NOMO-1 (cell line): Measurements from ENCODE around the gene ZKSCAN5.
"Not testable (repeated sequence)": the region's sequence is repeated elsewhere in the genome, so short reads cannot be mapped to it uniquely, and the experiment has no call there.

Source experiments
- DNase-seq, 2 experiments: peaks; one replicate each; lab custom pipeline; 2025; ENCODE audit not compliant: unreplicated experiment in 2 of 2; lab: John Stamatoyannopoulos, UW

ZKSCAN5 gene

DNA sequence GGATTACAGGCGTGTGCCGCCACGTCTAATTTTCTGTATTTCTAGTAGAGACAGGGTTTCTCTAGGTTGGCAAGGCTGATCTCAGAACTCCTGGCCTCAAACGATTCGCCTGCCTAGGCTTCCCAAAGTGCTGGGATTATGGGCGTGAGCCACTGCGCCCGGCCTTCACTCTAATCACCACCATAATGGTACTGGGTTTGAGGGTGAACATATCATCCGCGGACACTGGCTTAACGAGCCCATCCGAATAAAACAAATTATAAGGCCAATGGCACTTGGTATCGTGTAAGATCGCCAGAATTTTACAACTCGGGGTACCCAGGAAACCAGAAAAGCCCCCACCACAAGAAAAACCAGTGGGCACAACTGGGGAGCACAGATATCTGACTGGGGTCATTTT lies 46.9 kb downstream of the ZKSCAN5 start:
- DNase-seq = no peak

- DNase-seq = peak; percentile 84 to 86
Observed at GRCh38 chr7:99551767-99552463, 47.5 kb downstream of the ZKSCAN5 start, which contains the start of gene FAM200A. FAM200A (minus strand) TSS chr7:99552114; CDS start chr7:99548407, 3,707 bp downstream.

GRCh38 chr7:99553039-99553438 lies 48.6 kb downstream of the ZKSCAN5 start:
- no peak for DNase-seq

- DNase-seq = no peak
Observed at GRCh38 chr7:99554939-99555338, 50.5 kb downstream of the ZKSCAN5 start.

GRCh38 chr7:99557196-99557607 lies 52.7 kb downstream of the ZKSCAN5 start:
- DNase-seq = no peak

DNA sequence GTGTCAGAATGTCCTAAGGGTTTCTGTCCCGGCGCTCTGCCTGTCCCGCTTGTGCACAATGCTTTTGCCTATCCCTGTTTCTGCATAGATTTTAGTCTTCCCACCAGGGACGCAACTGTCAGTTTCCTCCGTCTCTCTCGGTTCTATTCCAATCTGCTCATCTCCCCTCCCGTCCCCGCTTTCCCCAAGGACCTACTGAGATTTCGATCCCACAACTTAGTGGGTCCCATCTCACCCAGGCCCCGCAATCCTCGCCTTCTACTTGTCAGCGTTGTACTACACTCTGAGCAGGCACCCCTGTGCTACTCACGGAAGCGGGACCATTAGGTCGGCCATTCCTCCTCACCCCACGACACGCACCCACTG lies 53.5 kb downstream of the ZKSCAN5 start:
- DNase-seq = peak in 1 of 2 experiments; percentile 48

DNA sequence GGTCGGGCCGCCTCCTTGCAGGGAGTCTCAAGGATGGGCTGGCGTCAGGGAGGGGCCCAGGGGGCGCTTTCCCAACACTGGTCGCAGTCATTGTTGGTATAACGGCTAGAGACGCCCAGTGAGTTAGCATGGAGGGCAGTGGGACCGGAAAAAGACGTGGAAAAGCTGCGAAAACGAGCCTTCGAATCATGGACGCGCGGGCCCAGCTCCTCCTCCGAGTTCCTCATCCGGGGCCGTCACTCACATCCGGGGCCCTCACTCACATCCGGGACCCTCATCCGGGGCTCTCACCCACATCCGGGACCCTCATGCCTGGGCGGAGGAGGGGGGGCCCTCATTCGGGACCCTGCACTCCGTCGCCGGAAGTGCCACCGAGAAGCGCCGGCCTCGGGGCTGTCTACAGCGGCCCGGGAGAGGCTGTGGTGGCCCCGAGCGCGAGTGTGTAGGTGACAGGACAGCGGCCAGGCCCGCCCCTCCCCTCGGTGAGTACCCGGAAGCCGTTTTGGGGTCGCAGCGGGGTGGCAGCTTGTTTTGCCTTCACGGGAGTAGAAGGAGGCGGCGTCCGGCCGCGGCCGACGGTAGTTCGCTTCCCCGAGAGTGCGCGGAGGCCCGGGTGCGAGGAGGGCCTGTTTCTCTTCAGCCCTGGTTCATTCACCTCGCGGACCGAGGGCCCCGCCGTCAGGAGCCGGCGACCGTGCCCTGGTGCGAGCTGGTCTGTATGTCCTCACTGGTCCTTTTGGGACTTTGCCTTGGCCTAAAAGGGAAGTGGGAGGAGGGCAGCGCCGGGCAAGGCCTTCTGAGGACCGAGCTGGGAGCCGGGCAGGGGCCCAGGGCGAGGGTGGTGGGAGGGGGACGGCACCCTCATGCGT lies 54.1 kb downstream of the ZKSCAN5 start, which contains the start of gene ZNF655:
Gene ZNF655, plus strand, starts transcription at position 337 of the 869 bp plus-strand sequence. CDS start 1,918 bp downstream, outside the sequence.
- DNase-seq = peak; percentile 79 to 83

DNA sequence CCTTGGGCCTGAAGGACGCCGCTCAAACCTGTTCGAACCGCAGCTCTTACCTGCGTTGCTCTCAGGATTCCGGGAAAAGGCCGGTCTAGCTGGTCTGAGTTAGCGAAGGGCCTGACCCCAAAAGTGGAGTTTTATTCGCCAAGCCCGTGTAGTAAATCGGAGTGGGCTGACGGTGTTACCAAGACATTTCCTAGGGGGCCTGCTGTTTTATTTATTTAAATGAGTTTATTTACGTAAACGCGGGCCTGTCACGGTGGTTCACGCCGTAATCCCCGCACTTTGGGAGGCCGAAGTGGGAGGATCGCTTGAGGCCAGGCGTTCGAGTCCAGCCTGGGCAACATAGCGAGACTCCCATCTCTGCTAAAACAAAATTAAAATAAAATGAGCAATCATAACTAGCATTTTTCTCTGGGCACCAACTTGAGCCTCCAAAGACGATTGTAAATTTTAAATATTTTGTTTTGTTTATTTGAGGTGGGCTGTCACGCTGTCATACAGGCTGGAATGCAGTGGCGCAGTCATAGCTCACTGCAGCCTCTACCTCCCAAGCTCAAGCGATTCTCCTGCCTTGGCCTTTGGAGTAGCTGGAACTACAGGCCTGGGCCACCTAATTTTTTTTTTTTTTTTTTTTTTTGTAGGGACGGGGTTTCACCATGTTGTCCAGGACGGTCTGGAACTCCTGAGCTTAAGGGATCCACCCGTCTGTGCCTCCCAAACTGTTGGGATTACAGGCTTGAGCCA lies 54.9 kb downstream of the ZKSCAN5 start:
- no peak for DNase-seq

DNA sequence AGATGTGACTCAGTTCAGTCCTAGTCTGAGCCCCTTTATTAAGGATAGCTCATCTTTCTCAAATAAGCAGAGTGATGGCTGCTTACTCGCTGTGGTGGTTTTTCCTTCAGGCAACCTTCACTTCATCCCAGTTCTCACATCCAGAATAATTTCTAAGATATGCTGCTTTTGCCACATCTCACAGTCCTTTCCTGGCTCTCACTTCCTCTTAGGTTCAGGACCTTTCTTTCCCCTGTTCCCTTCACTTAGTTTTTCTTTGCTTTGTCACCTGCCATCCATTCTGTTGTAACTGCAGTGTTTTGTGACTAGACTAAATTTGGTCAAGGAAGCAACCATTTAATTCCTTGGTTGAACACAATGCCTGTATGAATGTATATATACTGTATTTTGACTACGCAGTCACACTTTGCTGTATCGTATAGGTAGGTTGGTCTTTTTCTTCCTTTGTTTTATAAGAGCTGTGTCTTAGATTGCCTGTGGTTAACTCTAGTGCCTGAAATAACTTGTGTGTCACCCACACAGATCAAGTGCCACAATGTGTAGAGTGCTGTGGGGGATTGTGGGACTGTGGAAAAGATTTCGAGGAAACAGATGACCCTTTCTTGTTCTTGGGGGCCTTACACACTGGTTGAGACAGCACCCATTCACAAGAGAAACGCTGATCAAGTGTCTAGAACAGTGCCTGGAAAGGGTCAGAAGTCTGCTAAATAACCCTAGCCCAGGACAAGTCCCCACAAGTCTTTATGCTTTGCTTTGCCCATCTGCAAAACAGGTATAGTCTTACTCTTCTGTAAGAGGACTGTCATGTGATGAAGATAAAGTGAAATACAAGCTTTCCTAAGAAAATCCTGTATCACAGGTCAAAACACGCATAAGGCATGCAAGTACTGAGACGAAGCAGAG lies 56.6 kb downstream of the ZKSCAN5 start:
- DNase-seq = no peak

- DNase-seq = no peak
Observed at GRCh38 chr7:99561737-99562051, 57.2 kb downstream of the ZKSCAN5 start.

DNA sequence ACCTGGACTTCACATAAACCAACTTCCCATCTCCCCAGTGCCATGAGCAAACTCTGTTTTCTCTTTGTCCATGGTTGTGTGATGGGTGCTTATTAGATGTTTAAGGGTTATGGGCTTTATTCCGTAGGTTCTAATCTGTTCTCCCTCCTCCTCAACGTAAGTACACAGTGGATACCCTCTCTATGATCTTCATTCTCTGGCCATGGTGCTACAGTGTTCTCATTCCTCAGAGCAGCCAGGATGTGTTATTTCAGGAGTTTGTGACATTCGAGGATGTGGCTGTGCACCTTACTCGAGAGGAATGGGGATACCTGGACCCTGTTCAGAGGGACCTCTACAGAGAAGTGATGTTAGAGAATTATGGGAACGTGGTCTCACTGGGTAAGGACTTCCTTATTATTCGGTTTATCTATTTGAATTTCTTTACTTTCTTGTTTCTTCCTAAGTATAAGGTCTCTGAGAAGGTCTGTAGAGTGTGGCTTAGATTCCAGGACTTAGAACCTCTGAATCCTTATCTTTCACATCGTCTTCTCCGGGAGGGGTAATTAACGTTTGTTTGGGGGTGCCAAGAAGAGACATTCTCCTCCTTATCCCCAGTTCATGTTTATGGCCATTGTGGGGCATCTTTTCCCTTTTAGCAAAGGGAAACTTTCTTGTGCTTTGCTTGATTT lies 57.8 kb downstream of the ZKSCAN5 start:
- DNase-seq = no peak

- DNase-seq = no peak
Observed at GRCh38 chr7:99562832-99563231, 58.4 kb downstream of the ZKSCAN5 start.

DNA sequence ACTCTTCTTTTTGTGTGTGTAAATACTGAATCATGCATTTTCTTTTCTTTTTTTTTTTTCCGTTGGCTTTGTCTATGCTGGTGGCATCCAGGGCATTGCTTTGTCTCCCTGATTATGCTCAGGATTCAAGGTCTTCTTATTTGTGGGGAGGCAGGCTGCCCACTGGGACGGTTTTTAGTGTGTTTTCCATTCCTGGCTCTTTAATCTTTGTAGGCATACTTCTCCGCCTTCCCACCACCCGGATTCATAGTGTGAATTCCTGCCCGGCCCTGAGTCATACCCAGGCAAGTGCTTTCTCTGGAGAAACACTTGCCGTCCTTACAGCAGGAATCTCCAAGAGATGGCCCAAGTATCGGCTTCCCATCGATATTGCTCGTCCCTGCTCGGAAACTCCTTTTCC lies 59.2 kb downstream of the ZKSCAN5 start:
- no peak for DNase-seq

GRCh38 chr7:99568770-99569169 lies 64.3 kb downstream of the ZKSCAN5 start:
- not testable (repeated sequence) for DNase-seq

DNA sequence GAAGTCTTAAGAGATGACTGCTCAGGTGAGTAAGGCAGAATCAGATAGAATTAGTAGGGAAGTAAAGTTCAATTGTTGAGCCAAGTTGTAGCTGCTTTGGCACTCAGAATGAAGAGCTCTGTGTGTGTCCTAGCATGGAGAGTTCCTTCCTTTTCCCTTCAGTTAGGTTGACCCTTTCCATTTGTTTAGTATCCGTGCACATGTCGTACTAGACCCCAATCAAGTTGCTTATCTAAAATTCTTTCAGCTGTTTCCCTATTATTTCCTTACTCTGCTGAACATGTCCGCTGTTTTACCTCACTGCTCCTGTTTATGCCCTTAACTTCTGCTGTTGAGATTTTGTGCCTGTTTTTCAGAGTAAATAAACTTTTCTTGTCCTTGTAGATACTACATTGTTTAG lies 67.3 kb downstream of the ZKSCAN5 start:
- no peak for DNase-seq

- no peak for DNase-seq
Observed at GRCh38 chr7:99573257-99573656, 68.8 kb downstream of the ZKSCAN5 start.

DNA sequence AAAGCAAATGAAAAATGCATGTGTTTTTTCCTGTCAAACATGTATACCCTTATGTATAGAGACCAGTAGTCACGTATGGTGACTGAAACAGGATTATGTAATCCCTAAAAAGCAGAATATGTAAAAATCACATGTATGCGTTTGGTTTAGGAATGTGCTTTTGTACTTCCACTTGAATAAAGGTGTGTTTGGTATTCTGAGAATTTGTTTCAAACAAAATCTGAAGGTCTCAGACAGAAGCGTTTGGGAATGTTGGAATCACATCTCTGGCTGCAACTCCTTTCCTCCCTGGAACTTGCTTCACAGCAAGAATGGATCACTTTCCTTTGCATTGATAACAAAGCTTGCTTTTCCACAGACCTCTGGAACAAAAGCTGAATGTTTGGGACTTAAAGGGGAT lies 71.8 kb downstream of the ZKSCAN5 start:
- DNase-seq = no peak

GRCh38 chr7:99579281-99579955 lies 75.0 kb downstream of the ZKSCAN5 start:
- no peak for DNase-seq
